ENCODE data around the gene MSL1. TPM values are rescaled to one million over a fixed set of nuclear protein-coding genes. Genes with fewer than 3 reads are reported as not detected.

Gene MSL1
- total and polyA plus RNA-seq, 2 of the 13 experiments (the other 11 are each of a cell fraction or from before 2014, with no cell fraction given): 63.8 to 88.5 TPM

- TF ChIP-seq, protein P1, sequence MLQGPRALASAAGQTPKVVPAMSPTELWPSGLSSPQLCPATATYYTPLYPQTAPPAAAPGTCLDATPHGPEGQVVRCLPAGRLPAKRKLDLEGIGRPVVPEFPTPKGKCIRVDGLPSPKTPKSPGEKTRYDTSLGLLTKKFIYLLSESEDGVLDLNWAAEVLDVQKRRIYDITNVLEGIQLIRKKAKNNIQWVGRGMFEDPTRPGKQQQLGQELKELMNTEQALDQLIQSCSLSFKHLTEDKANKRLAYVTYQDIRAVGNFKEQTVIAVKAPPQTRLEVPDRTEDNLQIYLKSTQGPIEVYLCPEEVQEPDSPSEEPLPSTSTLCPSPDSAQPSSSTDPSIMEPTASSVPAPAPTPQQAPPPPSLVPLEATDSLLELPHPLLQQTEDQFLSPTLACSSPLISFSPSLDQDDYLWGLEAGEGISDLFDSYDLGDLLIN (CRISPR knock-in tag; IDR thresholded peaks at IDR 0.05; ENCODE audit: borderline replicate concordance): no peak
- TF ChIP-seq, protein P2, sequence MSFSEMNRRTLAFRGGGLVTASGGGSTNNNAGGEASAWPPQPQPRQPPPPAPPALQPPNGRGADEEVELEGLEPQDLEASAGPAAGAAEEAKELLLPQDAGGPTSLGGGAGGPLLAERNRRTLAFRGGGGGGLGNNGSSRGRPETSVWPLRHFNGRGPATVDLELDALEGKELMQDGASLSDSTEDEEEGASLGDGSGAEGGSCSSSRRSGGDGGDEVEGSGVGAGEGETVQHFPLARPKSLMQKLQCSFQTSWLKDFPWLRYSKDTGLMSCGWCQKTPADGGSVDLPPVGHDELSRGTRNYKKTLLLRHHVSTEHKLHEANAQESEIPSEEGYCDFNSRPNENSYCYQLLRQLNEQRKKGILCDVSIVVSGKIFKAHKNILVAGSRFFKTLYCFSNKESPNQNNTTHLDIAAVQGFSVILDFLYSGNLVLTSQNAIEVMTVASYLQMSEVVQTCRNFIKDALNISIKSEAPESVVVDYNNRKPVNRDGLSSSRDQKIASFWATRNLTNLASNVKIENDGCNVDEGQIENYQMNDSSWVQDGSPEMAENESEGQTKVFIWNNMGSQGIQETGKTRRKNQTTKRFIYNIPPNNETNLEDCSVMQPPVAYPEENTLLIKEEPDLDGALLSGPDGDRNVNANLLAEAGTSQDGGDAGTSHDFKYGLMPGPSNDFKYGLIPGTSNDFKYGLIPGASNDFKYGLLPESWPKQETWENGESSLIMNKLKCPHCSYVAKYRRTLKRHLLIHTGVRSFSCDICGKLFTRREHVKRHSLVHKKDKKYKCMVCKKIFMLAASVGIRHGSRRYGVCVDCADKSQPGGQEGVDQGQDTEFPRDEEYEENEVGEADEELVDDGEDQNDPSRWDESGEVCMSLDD (CRISPR knock-in tag; IDR thresholded peaks at IDR 0.05; ENCODE audit: borderline replicate concordance): no peak
- TF ChIP-seq, protein P3, sequence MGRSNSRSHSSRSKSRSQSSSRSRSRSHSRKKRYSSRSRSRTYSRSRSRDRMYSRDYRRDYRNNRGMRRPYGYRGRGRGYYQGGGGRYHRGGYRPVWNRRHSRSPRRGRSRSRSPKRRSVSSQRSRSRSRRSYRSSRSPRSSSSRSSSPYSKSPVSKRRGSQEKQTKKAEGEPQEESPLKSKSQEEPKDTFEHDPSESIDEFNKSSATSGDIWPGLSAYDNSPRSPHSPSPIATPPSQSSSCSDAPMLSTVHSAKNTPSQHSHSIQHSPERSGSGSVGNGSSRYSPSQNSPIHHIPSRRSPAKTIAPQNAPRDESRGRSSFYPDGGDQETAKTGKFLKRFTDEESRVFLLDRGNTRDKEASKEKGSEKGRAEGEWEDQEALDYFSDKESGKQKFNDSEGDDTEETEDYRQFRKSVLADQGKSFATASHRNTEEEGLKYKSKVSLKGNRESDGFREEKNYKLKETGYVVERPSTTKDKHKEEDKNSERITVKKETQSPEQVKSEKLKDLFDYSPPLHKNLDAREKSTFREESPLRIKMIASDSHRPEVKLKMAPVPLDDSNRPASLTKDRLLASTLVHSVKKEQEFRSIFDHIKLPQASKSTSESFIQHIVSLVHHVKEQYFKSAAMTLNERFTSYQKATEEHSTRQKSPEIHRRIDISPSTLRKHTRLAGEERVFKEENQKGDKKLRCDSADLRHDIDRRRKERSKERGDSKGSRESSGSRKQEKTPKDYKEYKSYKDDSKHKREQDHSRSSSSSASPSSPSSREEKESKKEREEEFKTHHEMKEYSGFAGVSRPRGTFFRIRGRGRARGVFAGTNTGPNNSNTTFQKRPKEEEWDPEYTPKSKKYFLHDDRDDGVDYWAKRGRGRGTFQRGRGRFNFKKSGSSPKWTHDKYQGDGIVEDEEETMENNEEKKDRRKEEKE (IDR thresholded peaks at IDR 0.05): no peak
- TF ChIP-seq FOSL1 (CRISPR knock-in tag; IDR thresholded peaks at IDR 0.05; ENCODE audit: borderline replicate concordance) (no peak), MED8 (CRISPR knock-in tag; IDR thresholded peaks at IDR 0.05; ENCODE audit: insufficient replicate concordance) (no peak), GTF2F1 (IDR thresholded peaks at IDR 0.05; ENCODE audit: low read length) (no peak), ZNF777 (CRISPR knock-in tag; IDR thresholded peaks at IDR 0.05) (no peak), YEATS2 (CRISPR knock-in tag; IDR thresholded peaks at IDR 0.05; ENCODE audit: borderline replicate concordance) (no peak), ZNF781 (CRISPR knock-in tag; IDR thresholded peaks at IDR 0.05; ENCODE audit: borderline replicate concordance, not compliant biosample characterization) (no peak), XRCC5 (optimal IDR thresholded peaks at IDR 0.05; ENCODE audit: low read length) (peak; percentile 45), E2F5 (CRISPR knock-in tag; conservative IDR thresholded peaks at IDR 0.05) (no peak), CHD4 (IDR thresholded peaks at IDR 0.05; ENCODE audit: borderline replicate concordance, low read length) (no peak), ZMYM3 (CRISPR knock-in tag; IDR thresholded peaks at IDR 0.05) (no peak), RCOR2 (CRISPR knock-in tag; IDR thresholded peaks at IDR 0.05) (no peak), POLR2G (IDR thresholded peaks at IDR 0.05; ENCODE audit: low read depth, low read length) (no peak), ZNF589 (CRISPR knock-in tag; conservative IDR thresholded peaks at IDR 0.05) (no peak), ZNF44 (CRISPR knock-in tag; IDR thresholded peaks at IDR 0.05) (no peak)
- TF ChIP-seq, protein P4, sequence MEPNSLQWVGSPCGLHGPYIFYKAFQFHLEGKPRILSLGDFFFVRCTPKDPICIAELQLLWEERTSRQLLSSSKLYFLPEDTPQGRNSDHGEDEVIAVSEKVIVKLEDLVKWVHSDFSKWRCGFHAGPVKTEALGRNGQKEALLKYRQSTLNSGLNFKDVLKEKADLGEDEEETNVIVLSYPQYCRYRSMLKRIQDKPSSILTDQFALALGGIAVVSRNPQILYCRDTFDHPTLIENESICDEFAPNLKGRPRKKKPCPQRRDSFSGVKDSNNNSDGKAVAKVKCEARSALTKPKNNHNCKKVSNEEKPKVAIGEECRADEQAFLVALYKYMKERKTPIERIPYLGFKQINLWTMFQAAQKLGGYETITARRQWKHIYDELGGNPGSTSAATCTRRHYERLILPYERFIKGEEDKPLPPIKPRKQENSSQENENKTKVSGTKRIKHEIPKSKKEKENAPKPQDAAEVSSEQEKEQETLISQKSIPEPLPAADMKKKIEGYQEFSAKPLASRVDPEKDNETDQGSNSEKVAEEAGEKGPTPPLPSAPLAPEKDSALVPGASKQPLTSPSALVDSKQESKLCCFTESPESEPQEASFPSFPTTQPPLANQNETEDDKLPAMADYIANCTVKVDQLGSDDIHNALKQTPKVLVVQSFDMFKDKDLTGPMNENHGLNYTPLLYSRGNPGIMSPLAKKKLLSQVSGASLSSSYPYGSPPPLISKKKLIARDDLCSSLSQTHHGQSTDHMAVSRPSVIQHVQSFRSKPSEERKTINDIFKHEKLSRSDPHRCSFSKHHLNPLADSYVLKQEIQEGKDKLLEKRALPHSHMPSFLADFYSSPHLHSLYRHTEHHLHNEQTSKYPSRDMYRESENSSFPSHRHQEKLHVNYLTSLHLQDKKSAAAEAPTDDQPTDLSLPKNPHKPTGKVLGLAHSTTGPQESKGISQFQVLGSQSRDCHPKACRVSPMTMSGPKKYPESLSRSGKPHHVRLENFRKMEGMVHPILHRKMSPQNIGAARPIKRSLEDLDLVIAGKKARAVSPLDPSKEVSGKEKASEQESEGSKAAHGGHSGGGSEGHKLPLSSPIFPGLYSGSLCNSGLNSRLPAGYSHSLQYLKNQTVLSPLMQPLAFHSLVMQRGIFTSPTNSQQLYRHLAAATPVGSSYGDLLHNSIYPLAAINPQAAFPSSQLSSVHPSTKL (CRISPR knock-in tag; IDR thresholded peaks at IDR 0.05): peak; percentile 29
Measured at GRCh38 chr17:40103071-40103661, 18.6 kb upstream of the MSL1 start (continued).
